Measurements from ENCODE around the gene TRIM37.

Gene TRIM37

GRCh38 chr17:59073972-59074371 lies 32.7 kb downstream of the TRIM37 start:
- no peak overlapping the region for H3K4me3 ChIP-seq (ENCODE audit: low read depth, low read length)
- in situ Hi-C loops (cut with HindIII; ENCODE audit: low sequenced_read_pairs) = no loop called here
- no peak for DNase-seq (ENCODE audit: low read depth)
- no peak for TF ChIP-seq CTCF (IDR thresholded peaks at IDR 0.05; ENCODE audit: low read depth, low read length, missing control alignments)

GRCh38 chr17:59069856-59070255 lies 36.8 kb downstream of the TRIM37 start:
- in situ Hi-C loops (cut with HindIII; ENCODE audit: low sequenced_read_pairs) = no loop called here

GRCh38 chr17:59067756-59068155 lies 38.9 kb downstream of the TRIM37 start:
- in situ Hi-C loops (cut with HindIII; ENCODE audit: low sequenced_read_pairs) = no loop called here
- no peak for TF ChIP-seq CTCF (IDR thresholded peaks at IDR 0.05; ENCODE audit: low read depth, low read length, missing control alignments)
- H3K4me3 ChIP-seq (ENCODE audit: low read depth, low read length) = no peak overlapping the region
- DNase-seq (ENCODE audit: low read depth) = no peak

More at GRCh38 chr17:59069856-59070255, 36.8 kb downstream of the TRIM37 start:
- no peak for TF ChIP-seq CTCF (IDR thresholded peaks at IDR 0.05; ENCODE audit: low read depth, low read length, missing control alignments)
- H3K4me3 ChIP-seq (ENCODE audit: low read depth, low read length) = no peak overlapping the region
- DNase-seq (ENCODE audit: low read depth) = no peak

- no peak for TF ChIP-seq CTCF (IDR thresholded peaks at IDR 0.05; ENCODE audit: low read depth, low read length, missing control alignments)
- no peak overlapping the region for H3K4me3 ChIP-seq (ENCODE audit: low read depth, low read length)
- no peak for DNase-seq (ENCODE audit: low read depth)
- in situ Hi-C loops (cut with HindIII; ENCODE audit: low sequenced_read_pairs) = no loop called here
Observed at GRCh38 chr17:59067340-59067739, 39.3 kb downstream of the TRIM37 start.

GRCh38 chr17:59062509-59062908 lies 44.2 kb downstream of the TRIM37 start:
- TF ChIP-seq CTCF (IDR thresholded peaks at IDR 0.05; ENCODE audit: low read depth, low read length, missing control alignments) = no peak
- no peak for DNase-seq (ENCODE audit: low read depth)
- no peak overlapping the region for H3K4me3 ChIP-seq (ENCODE audit: low read depth, low read length)
- in situ Hi-C loops (cut with HindIII; ENCODE audit: low sequenced_read_pairs) = no loop called here

GRCh38 chr17:59056857-59057256 lies 49.8 kb downstream of the TRIM37 start:
- in situ Hi-C loops (cut with HindIII; ENCODE audit: low sequenced_read_pairs) = no loop called here
- no peak for TF ChIP-seq CTCF (IDR thresholded peaks at IDR 0.05; ENCODE audit: low read depth, low read length, missing control alignments)
- H3K4me3 ChIP-seq (ENCODE audit: low read depth, low read length) = no peak overlapping the region
- DNase-seq (ENCODE audit: low read depth) = no peak

GRCh38 chr17:59049798-59050197 lies 56.9 kb downstream of the TRIM37 start:
- TF ChIP-seq CTCF (IDR thresholded peaks at IDR 0.05; ENCODE audit: low read depth, low read length, missing control alignments) = no peak
- no peak overlapping the region for H3K4me3 ChIP-seq (ENCODE audit: low read depth, low read length)
- in situ Hi-C loops (cut with HindIII; ENCODE audit: low sequenced_read_pairs) = no loop called here
- DNase-seq (ENCODE audit: low read depth) = no peak
